GM12865 (cell line): ENCODE data around the gene RRBP1.

Experiments used
- DNase-seq: peaks from one replicate; pipeline ENCODE4 v3.0.0; 2010; ENCODE audit warnings: low read depth
- H3K4me3 ChIP-seq: 2 replicates; pipeline ENCODE4 v1.5.1; 2011; ENCODE audit warnings: mild to moderate bottlenecking, low read depth, low read length, control low read depth
- CTCF ChIP-seq: IDR thresholded peaks from 2 replicates; pipeline ENCODE4 v1.5.1; 2011; ENCODE audit warnings: low read length, control low read depth, low read depth, inconsistent platforms; ENCODE audit not compliant: insufficient read depth; ENCODE audit errors: missing control alignments

The RRBP1 gene

GRCh38 chr20:17658648-17658993 lies 23.4 kb downstream of the RRBP1 start:
- no peak overlapping the region for H3K4me3 ChIP-seq
- DNase-seq: no peak
- no peak for TF ChIP-seq CTCF

DNA sequence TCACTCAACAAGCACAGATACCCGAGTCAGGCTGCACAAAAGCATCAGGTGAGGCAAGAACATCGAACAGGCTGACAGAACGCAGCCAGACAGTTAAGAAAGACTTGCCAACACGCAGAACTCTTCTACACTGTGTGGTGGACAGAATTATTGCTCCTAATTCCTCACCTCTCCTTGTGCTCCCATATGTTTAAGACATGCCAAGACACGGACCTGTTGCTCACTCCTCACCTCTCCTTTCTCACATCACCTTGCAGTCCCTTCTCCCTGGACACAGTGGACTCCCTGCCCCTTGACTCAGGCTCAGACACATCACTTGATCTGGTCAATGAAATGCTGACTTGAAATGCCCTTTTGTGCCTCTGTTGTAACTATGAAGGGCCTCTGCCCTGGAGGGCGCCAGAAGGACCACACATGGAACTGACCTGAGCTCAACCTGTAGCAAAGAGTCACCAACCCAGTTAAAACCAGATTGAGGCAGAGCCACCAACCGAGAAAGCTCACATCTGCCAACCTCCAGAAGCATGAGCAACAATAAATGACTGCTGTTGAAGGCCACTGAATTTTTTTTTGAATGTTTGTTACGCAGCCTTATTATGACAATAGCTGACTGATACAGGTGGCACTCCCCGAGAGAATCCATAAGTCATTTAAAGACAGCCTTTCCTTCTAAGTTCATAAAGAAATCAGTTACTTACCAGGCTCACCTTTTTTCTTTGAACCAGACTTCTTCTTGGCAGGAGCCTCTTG lies 24.0 kb downstream of the RRBP1 start:
- DNase-seq: no peak
- H3K4me3 ChIP-seq: no peak overlapping the region
- no peak for TF ChIP-seq CTCF

GRCh38 chr20:17657079-17657825 lies 24.8 kb downstream of the RRBP1 start:
- no peak for TF ChIP-seq CTCF
- no peak overlapping the region for H3K4me3 ChIP-seq
- DNase-seq: no peak

- no peak overlapping the region for H3K4me3 ChIP-seq
- peak; percentile 14 for DNase-seq
- TF ChIP-seq CTCF: no peak
These were observed 26.1 kb downstream of the RRBP1 start for GRCh38 chr20:17655865-17656479.

GRCh38 chr20:17655286-17655651 lies 26.8 kb downstream of the RRBP1 start:
- DNase-seq: no peak
- no peak overlapping the region for H3K4me3 ChIP-seq
- no peak for TF ChIP-seq CTCF

DNA sequence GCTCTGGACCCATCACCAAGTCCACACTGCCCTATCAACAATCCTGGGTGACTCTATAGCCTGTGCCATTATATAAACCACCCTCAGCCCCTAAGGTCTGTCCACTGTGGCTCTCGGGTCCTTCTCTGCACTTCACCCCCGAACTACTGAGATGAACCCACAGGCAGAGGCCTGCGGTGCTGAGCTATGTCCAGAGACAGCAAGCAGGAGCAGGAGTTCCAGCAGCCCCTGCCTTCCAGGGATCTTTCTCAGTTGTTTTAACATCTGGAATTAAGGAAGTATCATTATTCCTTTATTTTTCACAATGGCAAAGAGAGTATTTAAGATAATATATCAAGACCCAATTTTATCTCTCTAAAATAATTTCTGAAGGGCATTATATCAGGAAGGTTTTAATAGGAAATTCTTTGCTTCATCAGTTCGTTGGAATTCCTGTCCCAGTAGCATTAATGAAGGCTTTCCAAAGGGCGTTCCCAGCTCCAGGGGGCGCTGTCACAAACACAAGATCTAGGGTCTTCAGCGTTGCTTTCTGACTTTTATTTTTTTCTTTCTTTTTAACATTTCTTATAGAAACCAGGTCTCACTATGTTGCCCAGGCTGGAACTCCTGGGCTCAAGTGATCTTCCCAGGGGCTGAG lies 27.3 kb downstream of the RRBP1 start:
- no peak overlapping the region for H3K4me3 ChIP-seq
- no peak for TF ChIP-seq CTCF
- no peak for DNase-seq
